Skeletal muscle satellite cell (primary cell): ENCODE measurements around the gene PEPD.

Source experiments
- H3K27me3 ChIP-seq: 2 replicates; pipeline ENCODE4 v1.7.0; 2013; ENCODE audit warnings: low read length; ENCODE audit not compliant: control insufficient read depth, insufficient read depth
- H3K36me3 ChIP-seq: 2 replicates; pipeline ENCODE4 v1.7.0; 2013; ENCODE audit warnings: mild to moderate bottlenecking, control low read depth, low read length; ENCODE audit not compliant: insufficient read depth
- H3K4me1 ChIP-seq: 2 replicates; pipeline ENCODE4 v1.7.0; 2013; ENCODE audit warnings: low read length; ENCODE audit not compliant: control insufficient read depth, insufficient read depth
- H3K4me2 ChIP-seq: 2 replicates; pipeline ENCODE4 v1.7.0; 2013; ENCODE audit warnings: mild to moderate bottlenecking, low read length
- H3K4me3 ChIP-seq: 2 replicates; pipeline ENCODE4 v1.7.0; 2013; ENCODE audit warnings: low read length
- H3K9ac ChIP-seq: 2 replicates; pipeline ENCODE4 v1.7.0; 2013; ENCODE audit warnings: mild to moderate bottlenecking, low read depth, low read length, moderate library complexity
- H3K9me3 ChIP-seq: replicated peaks from 2 replicates; pipeline ENCODE4 v1.7.0; 2013; ENCODE audit warnings: mild to moderate bottlenecking, control low read depth, low read length

PEPD gene

GRCh38 chr19:33370783-33371182 lies 150.8 kb downstream of the PEPD start:
- Histone ChIP-seq H3K4me2 (no peak overlapping the region), H3K4me3 (no peak overlapping the region), H3K9ac (no peak overlapping the region), H3K36me3 (no peaks in the 10 kb centered on the region), H3K9me3 (no peaks in the 10 kb centered on the region), H3K27me3 (peaks cover 9% of the 10 kb centered on the region), H3K4me1 (peaks cover 28% of the 10 kb centered on the region)

- no peaks in the 10 kb centered on the region for H3K9me3 ChIP-seq
- peak overlapping the region; percentile 5 for H3K4me3 ChIP-seq
- H3K4me1 ChIP-seq: peaks cover 15% of the 10 kb centered on the region
- H3K36me3 ChIP-seq: no peaks in the 10 kb centered on the region
- peaks cover 27% of the 10 kb centered on the region for H3K27me3 ChIP-seq
- peak overlapping the region; percentile 33 for H3K4me2 ChIP-seq
- no peak overlapping the region for H3K9ac ChIP-seq
These were observed 153.3 kb downstream of the PEPD start for GRCh38 chr19:33368074-33368864.

GRCh38 chr19:33366897-33367296 lies 154.7 kb downstream of the PEPD start:
- Histone ChIP-seq H3K9ac (no peak overlapping the region), H3K4me2 (no peak overlapping the region), H3K9me3 (no peaks in the 10 kb centered on the region), H3K4me3 (no peak overlapping the region), H3K36me3 (no peaks in the 10 kb centered on the region), H3K4me1 (peaks cover 11% of the 10 kb centered on the region), H3K27me3 (peaks cover 40% of the 10 kb centered on the region)

GRCh38 chr19:33366127-33366526 lies 155.5 kb downstream of the PEPD start:
- Histone ChIP-seq H3K4me2 (no peak overlapping the region), H3K9me3 (no peaks in the 10 kb centered on the region), H3K27me3 (peaks cover 45% of the 10 kb centered on the region), H3K36me3 (no peaks in the 10 kb centered on the region), H3K4me3 (no peak overlapping the region), H3K9ac (no peak overlapping the region), H3K4me1 (peaks cover 11% of the 10 kb centered on the region)

- H3K9ac ChIP-seq: no peak overlapping the region
- H3K4me3 ChIP-seq: no peak overlapping the region
- no peak overlapping the region for H3K4me2 ChIP-seq
- H3K4me1 ChIP-seq: peaks cover 11% of the 10 kb centered on the region
- peaks cover 50% of the 10 kb centered on the region for H3K27me3 ChIP-seq
- H3K36me3 ChIP-seq: no peaks in the 10 kb centered on the region
- H3K9me3 ChIP-seq: no peaks in the 10 kb centered on the region
These were observed 155.9 kb downstream of the PEPD start for GRCh38 chr19:33365691-33366090.

- Histone ChIP-seq H3K9ac (no peak overlapping the region), H3K9me3 (no peaks in the 10 kb centered on the region), H3K36me3 (no peaks in the 10 kb centered on the region), H3K4me1 (peaks cover 9% of the 10 kb centered on the region), H3K4me2 (no peak overlapping the region), H3K27me3 (peaks cover 64% of the 10 kb centered on the region), H3K4me3 (no peak overlapping the region)
These were observed 158.1 kb downstream of the PEPD start for GRCh38 chr19:33363476-33363875.

GRCh38 chr19:33362508-33363228 lies 158.9 kb downstream of the PEPD start:
- H3K4me2 ChIP-seq: no peak overlapping the region

GRCh38 chr19:33359581-33359980 lies 162.0 kb downstream of the PEPD start:
- Histone ChIP-seq H3K9ac (no peak overlapping the region), H3K4me3 (no peak overlapping the region), H3K4me2 (no peak overlapping the region), H3K4me1 (no peaks in the 10 kb centered on the region), H3K36me3 (no peaks in the 10 kb centered on the region), H3K9me3 (no peaks in the 10 kb centered on the region), H3K27me3 (peaks cover 49% of the 10 kb centered on the region)

More at GRCh38 chr19:33362508-33363228, 158.9 kb downstream of the PEPD start:
- peaks cover 64% of the 10 kb centered on the region for H3K27me3 ChIP-seq
- no peak overlapping the region for H3K4me3 ChIP-seq
- H3K4me1 ChIP-seq: peaks cover 1% of the 10 kb centered on the region
- H3K9ac ChIP-seq: no peak overlapping the region
- H3K36me3 ChIP-seq: no peaks in the 10 kb centered on the region
- H3K9me3 ChIP-seq: no peaks in the 10 kb centered on the region

- no peak overlapping the region for H3K4me3 ChIP-seq
- H3K4me1 ChIP-seq: no peaks in the 10 kb centered on the region
- H3K36me3 ChIP-seq: no peaks in the 10 kb centered on the region
- no peaks in the 10 kb centered on the region for H3K9me3 ChIP-seq
- no peak overlapping the region for H3K9ac ChIP-seq
- H3K4me2 ChIP-seq: no peak overlapping the region
- H3K27me3 ChIP-seq: peaks cover 38% of the 10 kb centered on the region
These were observed 163.2 kb downstream of the PEPD start for GRCh38 chr19:33358408-33358807.

- no peaks in the 10 kb centered on the region for H3K36me3 ChIP-seq
- H3K9ac ChIP-seq: no peak overlapping the region
- no peak overlapping the region for H3K4me3 ChIP-seq
- H3K4me1 ChIP-seq: no peaks in the 10 kb centered on the region
- no peak overlapping the region for H3K4me2 ChIP-seq
- H3K9me3 ChIP-seq: no peaks in the 10 kb centered on the region
- H3K27me3 ChIP-seq: peaks cover 30% of the 10 kb centered on the region
These were observed 164.0 kb downstream of the PEPD start for GRCh38 chr19:33357556-33357955.

- Histone ChIP-seq H3K9ac (no peak overlapping the region), H3K4me1 (peaks cover 4% of the 10 kb centered on the region), H3K36me3 (no peaks in the 10 kb centered on the region), H3K4me3 (no peak overlapping the region), H3K4me2 (no peak overlapping the region), H3K27me3 (peaks cover 23% of the 10 kb centered on the region), H3K9me3 (no peaks in the 10 kb centered on the region)
These were observed 166.1 kb downstream of the PEPD start for GRCh38 chr19:33355535-33355934.
